GM12878 (cell line): ENCODE results near the gene RASSF6. TPM values are rescaled to one million over a fixed set of nuclear protein-coding genes. Genes with fewer than 3 reads are reported as not detected.

Experiments used
- ASH2L ChIP-seq: fragments of 300-600, 200-600 bp; sonication (generic); IDR thresholded peaks from 2 replicates; pipeline ENCODE4 v1.6.1; 2017; ENCODE audit warnings: low read depth, mild to moderate bottlenecking, borderline replicate concordance
- BHLHE40 ChIP-seq, 2 experiments: fragments of 450-650 bp in 1 of 2; IDR thresholded peaks; 2 replicates each; pipeline ENCODE4 v1.6.1; 2011 to 2017; ENCODE audit warnings: low read depth in 2 of 2, borderline replicate concordance in 1 of 2, improper control_type of control experiment in 1 of 2, low read length in 1 of 2, mild to moderate bottlenecking in 1 of 2
- CBX3 ChIP-seq: fragments of 200-600 bp; sonication (generic); IDR thresholded peaks from 2 replicates; pipeline ENCODE4 v1.6.1; 2016; ENCODE audit warnings: low read depth, borderline replicate concordance
- ETV6 ChIP-seq, 2 experiments: fragments of 450-650 bp in 1 of 2; IDR thresholded peaks in 1 of 2; conservative IDR thresholded peaks in 1 of 2; 2 replicates each; pipeline ENCODE4 v1.6.1; 2014; ENCODE audit warnings: antibody characterized with exemption in 1 of 2, borderline replicate concordance in 1 of 2, low read depth in 1 of 2, mild to moderate bottlenecking in 1 of 2, moderate library complexity in 1 of 2
- FOXK2 ChIP-seq: fragments of 450-650 bp; IDR thresholded peaks from 2 replicates; pipeline ENCODE4 v1.6.1; 2017; ENCODE audit warnings: mild to moderate bottlenecking, moderate library complexity
- FOXM1 ChIP-seq: IDR thresholded peaks from 2 replicates; pipeline ENCODE4 v1.6.1; 2012; ENCODE audit warnings: low read depth, mild to moderate bottlenecking, inconsistent platforms, low read length, moderate library complexity
- GABPA ChIP-seq: IDR thresholded peaks from 2 replicates; pipeline ENCODE4 v1.6.1; 2014; ENCODE audit warnings: antibody characterized with exemption, low read depth, mild to moderate bottlenecking, inconsistent platforms
- MEF2B ChIP-seq: fragments of 450-650 bp; IDR thresholded peaks from 2 replicates; pipeline ENCODE4 v1.6.1; 2018; ENCODE audit warnings: mild to moderate bottlenecking, moderate library complexity; ENCODE audit not compliant: partially characterized antibody, poor library complexity, severe bottlenecking
- MTA2 ChIP-seq: fragments of 450-650 bp; IDR thresholded peaks from 2 replicates; pipeline ENCODE4 v1.6.1; 2016; ENCODE audit warnings: low read depth, mild to moderate bottlenecking, moderate library complexity
- NFXL1 ChIP-seq: fragments of 450-650 bp; IDR thresholded peaks from 2 replicates; pipeline ENCODE4 v1.6.1; 2017; ENCODE audit warnings: antibody characterized with exemption, mild to moderate bottlenecking, borderline replicate concordance
- NR2C2 ChIP-seq: IDR thresholded peaks from 2 replicates; pipeline ENCODE4 v1.6.1; 2011; ENCODE audit warnings: borderline replicate concordance, low read depth; ENCODE audit not compliant: control insufficient read depth, insufficient read length
- PAX8 ChIP-seq: fragments of 450-650 bp; IDR thresholded peaks from 2 replicates; pipeline ENCODE4 v1.6.1; 2017; ENCODE audit warnings: mild to moderate bottlenecking, moderate library complexity
- RAD51 ChIP-seq: fragments of 450-650 bp; IDR thresholded peaks from 2 replicates; pipeline ENCODE4 v1.6.1; 2016; ENCODE audit warnings: moderate library complexity, mild to moderate bottlenecking, inconsistent platforms
- SMAD1 ChIP-seq: fragments of 450-650 bp; IDR thresholded peaks from 2 replicates; pipeline ENCODE4 v1.6.1; 2018; ENCODE audit warnings: mild to moderate bottlenecking, low read depth; ENCODE audit not compliant: partially characterized antibody
- SMAD5 ChIP-seq: IDR thresholded peaks from 2 replicates; pipeline ENCODE4 v1.6.1; 2016; ENCODE audit warnings: antibody characterized with exemption, low read depth
- SREBF2 ChIP-seq: IDR thresholded peaks from 2 replicates; pipeline ENCODE4 v1.6.1; 2012; ENCODE audit warnings: mild to moderate bottlenecking, low read length
- TBL1XR1 ChIP-seq: IDR thresholded peaks from 2 replicates; pipeline ENCODE4 v1.6.1; 2012; ENCODE audit warnings: low read depth, low read length, improper control_type of control experiment
- WRNIP1 ChIP-seq: IDR thresholded peaks from 2 replicates; pipeline ENCODE4 v1.6.1; 2011; ENCODE audit warnings: low read depth, low read length, improper control_type of control experiment, borderline replicate concordance
- ZNF24 ChIP-seq: fragments of 450-650 bp; IDR thresholded peaks from 2 replicates; pipeline ENCODE4 v1.6.1; 2017; ENCODE audit warnings: antibody characterized with exemption, mild to moderate bottlenecking
- polyA plus RNA-seq, 11 experiments: library from polyadenylated mRNA; depleted of rRNA in 4 of 11; unstranded in 6 of 11; stranded (reverse) in 5 of 11; fragments of >200 nt; fragmentation: Nextera tagmentation in 4 of 11; fragmentation: Illumina TruSeq in 1 of 11; extraction: Ambion mirVana in 4 of 11; extraction: Trizol in 1 of 11; gene quantifications; 1 replicate in 1 of 11; 2 replicates in 10 of 11; pipeline versions ENCODE4 v1.2.1 to v1.2.3, GENCODE V29; 2011 to 2016; ENCODE audit warnings: inconsistent platforms in 2 of 11, missing spikeins in 2 of 11, low read depth in 1 of 11
- total RNA-seq, 4 experiments: library from RNA; depleted of rRNA in 3 of 4; stranded (reverse); fragments of >200 nt in 3 of 4; fragmentation: Illumina TruSeq in 1 of 4; extraction: Trizol in 1 of 4; gene quantifications; 2 replicates each; pipeline versions ENCODE4 v1.2.1 to v1.2.3, GENCODE V29; 2013 to 2021
- TF ChIP-seq, protein P1 (sequence below): fragments of 450-650 bp; IDR thresholded peaks from 2 replicates; pipeline ENCODE4 v1.6.1; 2016; ENCODE audit warnings: mild to moderate bottlenecking
- TF ChIP-seq, protein P2 (sequence below): fragments of 150-350 bp; IDR thresholded peaks from 2 replicates; pipeline ENCODE4 v1.6.1; 2016; ENCODE audit warnings: low read depth, low read length
- TF ChIP-seq, protein P3 (sequence below): fragments of 450-650 bp; conservative IDR thresholded peaks from 2 replicates; pipeline ENCODE4 v1.6.1; 2017; ENCODE audit warnings: mild to moderate bottlenecking, moderate library complexity
- TF ChIP-seq, protein P4 (sequence below): fragments of 450-650 bp; IDR thresholded peaks from 2 replicates; pipeline ENCODE4 v1.6.1; 2016; ENCODE audit warnings: mild to moderate bottlenecking

RASSF6 gene
- total and polyA plus RNA-seq, 10 of the 15 experiments (the other 5 are each of a cell fraction or from before 2014, with no cell fraction given), result 0.28 to 2.9 (median 0.54) TPM

DNA sequence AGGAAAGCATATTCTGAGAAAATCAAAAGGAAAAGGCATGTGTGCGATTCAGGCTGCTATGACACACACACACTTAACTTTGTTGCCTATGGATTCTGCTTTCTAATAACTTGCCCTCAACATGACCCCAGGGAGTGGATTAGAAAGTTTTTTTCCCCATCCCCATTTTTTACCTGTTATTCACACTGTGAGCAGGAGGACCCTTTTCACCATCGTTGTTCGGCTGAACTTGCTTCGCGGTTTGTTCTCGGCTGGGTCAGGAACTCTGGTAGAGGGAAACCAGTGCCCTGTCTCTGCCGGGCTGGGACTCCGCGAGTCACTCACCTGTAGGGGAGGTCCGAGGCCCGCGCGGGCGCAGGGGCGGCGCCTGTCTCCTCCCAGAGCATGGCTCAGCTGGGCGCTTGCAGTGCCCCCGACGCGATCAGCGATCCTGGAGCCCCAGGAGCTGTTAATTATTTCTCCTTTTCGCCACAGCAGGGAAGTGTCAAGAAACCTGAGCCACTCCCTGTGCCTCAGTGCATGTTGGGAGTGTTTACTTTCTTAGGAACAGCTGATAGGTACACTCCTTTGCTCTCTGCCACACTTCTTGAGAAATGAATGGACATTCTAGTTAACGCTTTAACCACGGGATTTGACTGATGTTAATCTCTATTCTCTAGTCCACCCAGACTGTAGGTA lies at the start of gene RASSF6 (continued):
- no peak for TF ChIP-seq RAD51
- TF ChIP-seq NFXL1, result no peak
- TF ChIP-seq ASH2L, result no peak
- TF ChIP-seq WRNIP1, result no peak
- no peak for TF ChIP-seq GABPA
- no peak for TF ChIP-seq MEF2B
- no peak for TF ChIP-seq FOXM1
- TF ChIP-seq ETV6 (conservative IDR thresholded peaks at IDR 0.05 in 1 of 2, IDR thresholded peaks at IDR 0.05 in 1 of 2; ENCODE audit: borderline replicate concordance in 1 of 2, low read depth in 1 of 2), result no peak
- TF ChIP-seq MTA2, result peak; percentile 58; the same call in 1 of the 2 replicates
- TF ChIP-seq BHLHE40 (IDR thresholded peaks at IDR 0.05; ENCODE audit: borderline replicate concordance in 1 of 2, low read depth in 2 of 2, low read length in 1 of 2), result peak in 1 of 2 experiments; percentile 26; a peak in 1 of 4 replicates
- TF ChIP-seq SREBF2, result no peak
- no peak for TF ChIP-seq TBL1XR1
- TF ChIP-seq PAX8, result no peak
- TF ChIP-seq SMAD1, result peak; percentile 28
- TF ChIP-seq ZNF24, result no peak
- no peak for TF ChIP-seq CBX3
- no peak for TF ChIP-seq FOXK2
- TF ChIP-seq, protein P1, sequence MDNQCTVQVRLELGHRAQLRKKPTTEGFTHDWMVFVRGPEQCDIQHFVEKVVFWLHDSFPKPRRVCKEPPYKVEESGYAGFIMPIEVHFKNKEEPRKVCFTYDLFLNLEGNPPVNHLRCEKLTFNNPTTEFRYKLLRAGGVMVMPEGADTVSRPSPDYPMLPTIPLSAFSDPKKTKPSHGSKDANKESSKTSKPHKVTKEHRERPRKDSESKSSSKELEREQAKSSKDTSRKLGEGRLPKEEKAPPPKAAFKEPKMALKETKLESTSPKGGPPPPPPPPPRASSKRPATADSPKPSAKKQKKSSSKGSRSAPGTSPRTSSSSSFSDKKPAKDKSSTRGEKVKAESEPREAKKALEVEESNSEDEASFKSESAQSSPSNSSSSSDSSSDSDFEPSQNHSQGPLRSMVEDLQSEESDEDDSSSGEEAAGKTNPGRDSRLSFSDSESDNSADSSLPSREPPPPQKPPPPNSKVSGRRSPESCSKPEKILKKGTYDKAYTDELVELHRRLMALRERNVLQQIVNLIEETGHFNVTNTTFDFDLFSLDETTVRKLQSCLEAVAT, result peak; percentile 28; the same call in 1 of the 2 replicates
- TF ChIP-seq SMAD5, result no peak
- TF ChIP-seq, protein P2, sequence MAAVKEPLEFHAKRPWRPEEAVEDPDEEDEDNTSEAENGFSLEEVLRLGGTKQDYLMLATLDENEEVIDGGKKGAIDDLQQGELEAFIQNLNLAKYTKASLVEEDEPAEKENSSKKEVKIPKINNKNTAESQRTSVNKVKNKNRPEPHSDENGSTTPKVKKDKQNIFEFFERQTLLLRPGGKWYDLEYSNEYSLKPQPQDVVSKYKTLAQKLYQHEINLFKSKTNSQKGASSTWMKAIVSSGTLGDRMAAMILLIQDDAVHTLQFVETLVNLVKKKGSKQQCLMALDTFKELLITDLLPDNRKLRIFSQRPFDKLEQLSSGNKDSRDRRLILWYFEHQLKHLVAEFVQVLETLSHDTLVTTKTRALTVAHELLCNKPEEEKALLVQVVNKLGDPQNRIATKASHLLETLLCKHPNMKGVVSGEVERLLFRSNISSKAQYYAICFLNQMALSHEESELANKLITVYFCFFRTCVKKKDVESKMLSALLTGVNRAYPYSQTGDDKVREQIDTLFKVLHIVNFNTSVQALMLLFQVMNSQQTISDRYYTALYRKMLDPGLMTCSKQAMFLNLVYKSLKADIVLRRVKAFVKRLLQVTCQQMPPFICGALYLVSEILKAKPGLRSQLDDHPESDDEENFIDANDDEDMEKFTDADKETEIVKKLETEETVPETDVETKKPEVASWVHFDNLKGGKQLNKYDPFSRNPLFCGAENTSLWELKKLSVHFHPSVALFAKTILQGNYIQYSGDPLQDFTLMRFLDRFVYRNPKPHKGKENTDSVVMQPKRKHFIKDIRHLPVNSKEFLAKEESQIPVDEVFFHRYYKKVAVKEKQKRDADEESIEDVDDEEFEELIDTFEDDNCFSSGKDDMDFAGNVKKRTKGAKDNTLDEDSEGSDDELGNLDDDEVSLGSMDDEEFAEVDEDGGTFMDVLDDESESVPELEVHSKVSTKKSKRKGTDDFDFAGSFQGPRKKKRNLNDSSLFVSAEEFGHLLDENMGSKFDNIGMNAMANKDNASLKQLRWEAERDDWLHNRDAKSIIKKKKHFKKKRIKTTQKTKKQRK, result no peak
- TF ChIP-seq, protein P3, sequence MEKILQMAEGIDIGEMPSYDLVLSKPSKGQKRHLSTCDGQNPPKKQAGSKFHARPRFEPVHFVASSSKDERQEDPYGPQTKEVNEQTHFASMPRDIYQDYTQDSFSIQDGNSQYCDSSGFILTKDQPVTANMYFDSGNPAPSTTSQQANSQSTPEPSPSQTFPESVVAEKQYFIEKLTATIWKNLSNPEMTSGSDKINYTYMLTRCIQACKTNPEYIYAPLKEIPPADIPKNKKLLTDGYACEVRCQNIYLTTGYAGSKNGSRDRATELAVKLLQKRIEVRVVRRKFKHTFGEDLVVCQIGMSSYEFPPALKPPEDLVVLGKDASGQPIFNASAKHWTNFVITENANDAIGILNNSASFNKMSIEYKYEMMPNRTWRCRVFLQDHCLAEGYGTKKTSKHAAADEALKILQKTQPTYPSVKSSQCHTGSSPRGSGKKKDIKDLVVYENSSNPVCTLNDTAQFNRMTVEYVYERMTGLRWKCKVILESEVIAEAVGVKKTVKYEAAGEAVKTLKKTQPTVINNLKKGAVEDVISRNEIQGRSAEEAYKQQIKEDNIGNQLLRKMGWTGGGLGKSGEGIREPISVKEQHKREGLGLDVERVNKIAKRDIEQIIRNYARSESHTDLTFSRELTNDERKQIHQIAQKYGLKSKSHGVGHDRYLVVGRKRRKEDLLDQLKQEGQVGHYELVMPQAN, result no peak
- TF ChIP-seq, protein P4, sequence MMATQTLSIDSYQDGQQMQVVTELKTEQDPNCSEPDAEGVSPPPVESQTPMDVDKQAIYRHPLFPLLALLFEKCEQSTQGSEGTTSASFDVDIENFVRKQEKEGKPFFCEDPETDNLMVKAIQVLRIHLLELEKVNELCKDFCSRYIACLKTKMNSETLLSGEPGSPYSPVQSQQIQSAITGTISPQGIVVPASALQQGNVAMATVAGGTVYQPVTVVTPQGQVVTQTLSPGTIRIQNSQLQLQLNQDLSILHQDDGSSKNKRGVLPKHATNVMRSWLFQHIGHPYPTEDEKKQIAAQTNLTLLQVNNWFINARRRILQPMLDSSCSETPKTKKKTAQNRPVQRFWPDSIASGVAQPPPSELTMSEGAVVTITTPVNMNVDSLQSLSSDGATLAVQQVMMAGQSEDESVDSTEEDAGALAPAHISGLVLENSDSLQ, result peak; percentile 70
- TF ChIP-seq NR2C2, result no peak
